IPS DF 19.7 (cell line): ENCODE results near the gene IGF2R.
"Not testable (repeated sequence)": the region's sequence is repeated elsewhere in the genome, so short reads cannot be mapped to it uniquely, and the experiment has no call there.

ENCODE experiments used
- DNase-seq: peaks from one replicate; pipeline ENCODE4 v3.0.0-alpha.2; 2013; ENCODE audit warnings: low read depth, low spot score

The IGF2R gene

DNA sequence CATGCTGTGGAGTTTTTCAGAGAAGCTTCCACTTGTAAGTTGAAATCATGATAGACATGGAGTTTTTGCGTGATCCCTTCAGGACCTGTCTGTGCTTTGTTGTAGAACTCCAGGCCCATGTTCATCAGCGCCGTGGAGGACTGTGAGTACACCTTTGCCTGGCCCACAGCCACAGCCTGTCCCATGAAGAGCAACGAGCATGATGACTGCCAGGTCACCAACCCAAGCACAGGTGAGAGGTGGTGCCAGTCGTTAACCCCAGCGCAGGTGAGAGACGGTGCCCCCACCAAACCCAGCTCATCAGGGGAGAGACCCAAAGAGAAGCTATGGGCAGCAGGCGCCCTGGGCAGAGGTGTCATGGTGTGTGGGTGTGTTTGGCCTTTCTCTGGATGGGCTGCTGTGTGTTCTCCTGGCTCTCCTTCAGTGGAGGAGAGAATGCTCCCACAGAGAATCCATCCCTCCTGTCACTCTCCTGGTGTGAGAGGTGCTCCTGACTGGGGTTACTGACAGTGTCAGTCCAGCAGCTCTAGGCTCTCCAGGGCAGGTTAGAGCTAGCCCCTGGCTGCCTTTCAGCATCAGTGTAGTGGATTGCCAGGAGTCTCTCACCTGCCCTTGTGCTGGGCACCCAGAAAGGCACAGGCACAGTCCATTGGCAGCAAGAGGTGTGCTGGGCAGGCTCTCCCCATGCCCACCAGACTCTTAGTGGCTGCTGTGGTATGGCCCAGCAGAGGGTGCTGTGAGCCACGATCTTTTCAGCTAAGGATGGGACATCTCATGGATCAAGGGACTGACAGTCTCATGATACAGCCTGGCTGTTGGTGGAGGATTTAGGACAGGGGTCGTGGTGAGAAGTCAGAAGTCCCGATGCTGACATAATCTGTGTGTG is 103.2 kb downstream of the IGF2R start:
- DNase-seq, result no peak

DNA sequence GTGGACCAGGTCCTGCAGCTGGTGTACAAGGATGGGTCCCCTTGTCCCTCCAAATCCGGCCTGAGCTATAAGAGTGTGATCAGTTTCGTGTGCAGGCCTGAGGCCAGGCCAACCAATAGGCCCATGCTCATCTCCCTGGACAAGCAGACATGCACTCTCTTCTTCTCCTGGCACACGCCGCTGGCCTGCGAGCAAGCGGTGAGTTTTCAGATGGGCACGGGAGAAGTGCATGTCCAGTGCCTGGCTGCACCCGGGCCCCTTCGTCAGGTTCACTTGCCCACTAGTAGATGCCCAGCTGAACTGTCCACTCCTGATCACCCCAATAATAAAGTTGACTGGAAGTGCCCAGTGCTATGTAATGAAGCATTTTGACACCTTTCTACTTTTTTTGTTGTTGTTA is 104.4 kb downstream of the IGF2R start:
- DNase-seq, result no peak

GRCh38 chr6:160076009-160076408 is 107.1 kb downstream of the IGF2R start:
- DNase-seq, result no peak

- no peak for DNase-seq
Measured at GRCh38 chr6:160077024-160077423, 108.1 kb downstream of the IGF2R start.

GRCh38 chr6:160077526-160077925 is 108.6 kb downstream of the IGF2R start:
- DNase-seq, result no peak

- no peak for DNase-seq
Measured at GRCh38 chr6:160078883-160079685, 110.2 kb downstream of the IGF2R start.

GRCh38 chr6:160079686-160080043 is 110.8 kb downstream of the IGF2R start:
- no peak for DNase-seq

DNA sequence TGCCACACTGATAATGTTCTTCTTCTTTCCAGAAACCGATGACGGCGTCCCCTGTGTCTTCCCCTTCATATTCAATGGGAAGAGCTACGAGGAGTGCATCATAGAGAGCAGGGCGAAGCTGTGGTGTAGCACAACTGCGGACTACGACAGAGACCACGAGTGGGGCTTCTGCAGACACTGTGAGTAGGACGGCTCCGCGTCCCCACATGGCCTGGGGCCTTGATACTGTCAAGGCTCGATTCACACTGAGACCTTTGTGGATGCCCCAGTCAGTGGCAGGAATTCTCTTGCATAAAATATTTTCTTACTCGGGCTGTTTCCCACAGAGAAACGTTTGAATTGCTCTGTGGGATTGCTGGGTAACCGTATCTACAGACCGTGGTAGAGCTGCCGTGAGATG is 111.2 kb downstream of the IGF2R start:
- DNase-seq, result no peak

DNA sequence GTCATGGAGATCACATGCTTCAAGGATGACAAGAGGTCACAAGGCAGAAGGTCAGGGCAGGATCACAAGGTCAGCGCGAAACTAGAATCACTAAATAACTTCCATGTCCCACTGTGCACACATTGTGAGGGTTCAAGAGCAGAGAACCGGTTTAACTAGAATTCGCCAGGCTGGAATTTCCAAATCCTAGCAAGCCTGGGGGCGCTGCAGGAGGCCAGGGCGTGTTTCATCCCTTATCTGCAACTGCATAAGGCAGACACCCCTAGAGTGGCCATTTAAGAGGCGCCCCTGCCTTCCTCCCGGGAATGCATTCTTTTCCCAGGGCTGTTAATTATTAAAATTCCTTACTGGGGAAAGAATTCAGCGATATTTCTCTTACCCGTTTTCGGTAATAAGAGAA is 112.5 kb downstream of the IGF2R start:
- no peak for DNase-seq

DNA sequence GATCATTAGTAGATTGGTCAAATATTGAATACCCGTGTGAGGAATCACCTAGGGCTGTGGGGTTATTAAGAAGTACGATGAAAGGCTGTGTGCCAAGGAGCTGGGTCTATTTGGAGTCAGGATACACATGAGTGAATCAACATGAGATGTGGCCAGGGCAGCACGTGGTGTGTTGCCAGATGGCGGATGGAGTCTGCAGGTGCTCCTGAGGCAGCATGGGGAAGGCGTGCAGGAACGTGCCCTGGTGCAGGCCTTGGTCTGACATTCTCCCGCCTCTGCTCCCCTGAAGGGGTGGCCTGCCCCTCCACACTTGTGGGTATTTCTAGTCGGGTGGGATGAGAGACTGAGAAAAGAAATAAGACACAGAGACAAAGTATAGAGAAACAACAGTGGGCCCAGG is 113.7 kb downstream of the IGF2R start:
- no peak for DNase-seq

- no peak for DNase-seq
Measured at GRCh38 chr6:160084198-160084776, 115.4 kb downstream of the IGF2R start.

GRCh38 chr6:160085226-160085625 is 116.3 kb downstream of the IGF2R start:
- DNase-seq, result no peak

GRCh38 chr6:160085713-160086505 is 117.0 kb downstream of the IGF2R start:
- DNase-seq, result no peak

- no peak for DNase-seq
Measured at GRCh38 chr6:160086754-160087153, 117.9 kb downstream of the IGF2R start.

DNA sequence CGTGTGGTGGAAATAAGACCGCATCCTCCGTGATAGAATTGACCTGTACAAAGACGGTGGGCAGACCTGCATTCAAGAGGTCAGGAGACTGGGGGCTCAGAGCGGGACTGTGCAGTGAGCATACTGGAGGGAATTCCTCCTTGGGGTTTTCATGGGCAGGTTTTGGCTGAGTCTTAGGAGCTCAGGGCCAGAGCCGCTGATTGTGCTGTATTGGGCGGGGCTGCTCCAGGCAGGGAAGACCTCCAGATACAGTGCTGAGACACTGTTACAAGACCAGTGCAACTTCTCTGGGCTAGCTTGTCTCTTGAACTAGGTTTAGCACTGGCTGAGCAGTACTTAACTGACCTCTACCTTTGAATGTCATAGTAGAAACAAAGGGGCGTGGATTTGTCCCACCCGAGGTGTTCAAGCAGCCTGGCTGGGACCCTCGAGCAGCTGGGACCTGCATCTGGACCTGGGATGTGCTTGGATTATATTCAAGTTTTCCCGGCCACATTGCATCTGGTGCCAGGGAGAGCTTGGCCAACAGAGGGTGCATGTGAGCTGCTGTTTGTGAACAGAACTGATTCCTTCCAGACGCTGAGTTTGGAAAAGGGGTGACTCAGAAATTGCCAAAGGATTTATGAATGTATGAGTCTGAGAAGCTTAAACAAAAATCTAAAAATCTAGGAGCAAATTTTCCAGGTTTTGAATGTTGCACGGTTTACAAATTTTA is 119.3 kb downstream of the IGF2R start:
- DNase-seq, result no peak

GRCh38 chr6:160088784-160089533 is 120.1 kb downstream of the IGF2R start:
- DNase-seq, result no peak

DNA sequence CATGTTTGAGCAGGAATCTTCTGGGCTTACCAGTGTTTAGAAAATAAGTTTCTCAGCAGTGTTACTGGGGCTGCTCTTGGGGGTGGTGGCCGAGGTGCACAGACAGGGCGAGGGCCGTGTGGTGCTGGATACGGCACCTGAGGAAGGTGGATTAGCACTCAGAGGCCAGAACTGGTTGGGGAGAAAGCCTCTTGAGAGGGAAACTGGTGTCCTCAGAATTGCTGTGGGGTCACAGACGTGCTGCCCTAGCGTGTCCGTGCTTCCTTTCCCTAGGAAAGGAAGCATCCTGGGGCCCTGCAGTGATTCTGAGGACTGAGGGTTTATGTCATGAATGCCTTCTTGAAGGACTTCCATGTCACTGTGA is 120.6 kb downstream of the IGF2R start:
- no peak for DNase-seq

GRCh38 chr6:160090442-160091239 is 121.8 kb downstream of the IGF2R start:
- not testable (repeated sequence) for DNase-seq

- DNase-seq, result not testable (repeated sequence)
Measured at GRCh38 chr6:160092176-160092575, 123.3 kb downstream of the IGF2R start.

GRCh38 chr6:160092602-160093001 is 123.7 kb downstream of the IGF2R start:
- DNase-seq, result no peak
